Measurements from ENCODE around the gene GTPBP6. TPM values are rescaled to one million over a fixed set of nuclear protein-coding genes. Genes with fewer than 3 reads are reported as not detected.
A peak's percentile ranks its signal among the peaks of the same experiment; 100 is the strongest.

GTPBP6 gene
- total and polyA plus RNA-seq, 4 donors, result 34.7 to 62.6 (median 41.8) TPM

GRCh38 chrX:292900-293897 lies 25.4 kb downstream of the GTPBP6 start:
- no peaks in the 10 kb centered on the region for H3K4me1 ChIP-seq (ENCODE audit: control insufficient read depth in 1 of 2, insufficient read depth in 2 of 2, low read length in 2 of 2)
- intact Hi-C loops (cut with DNase I), result no loop called here
- DNase-seq (peak; percentile 42 to 55), ATAC-seq (ENCODE audit: low FRiP score) (no peak)
- no peaks in the 10 kb centered on the region for H3K36me3 ChIP-seq (ENCODE audit: control insufficient read depth in 1 of 2, insufficient read depth in 2 of 2, low read length in 1 of 2)
- WGBS, 2 donors, result 98% methylated on average over 47 of the region's 47 CpGs
- H3K27ac ChIP-seq (ENCODE audit: low read depth in 1 of 2, low read length in 2 of 2), result no peak overlapping the region
- H3K27me3 ChIP-seq (ENCODE audit: control insufficient read depth in 1 of 2, insufficient read depth in 2 of 2, low read length in 1 of 2), result no peaks in the 10 kb centered on the region
- no peak overlapping the region for H3K4me3 ChIP-seq (ENCODE audit: low read length in 2 of 2)
- no peaks in the 10 kb centered on the region for H3K9me3 ChIP-seq (ENCODE audit: control insufficient read depth, low read length)

DNA sequence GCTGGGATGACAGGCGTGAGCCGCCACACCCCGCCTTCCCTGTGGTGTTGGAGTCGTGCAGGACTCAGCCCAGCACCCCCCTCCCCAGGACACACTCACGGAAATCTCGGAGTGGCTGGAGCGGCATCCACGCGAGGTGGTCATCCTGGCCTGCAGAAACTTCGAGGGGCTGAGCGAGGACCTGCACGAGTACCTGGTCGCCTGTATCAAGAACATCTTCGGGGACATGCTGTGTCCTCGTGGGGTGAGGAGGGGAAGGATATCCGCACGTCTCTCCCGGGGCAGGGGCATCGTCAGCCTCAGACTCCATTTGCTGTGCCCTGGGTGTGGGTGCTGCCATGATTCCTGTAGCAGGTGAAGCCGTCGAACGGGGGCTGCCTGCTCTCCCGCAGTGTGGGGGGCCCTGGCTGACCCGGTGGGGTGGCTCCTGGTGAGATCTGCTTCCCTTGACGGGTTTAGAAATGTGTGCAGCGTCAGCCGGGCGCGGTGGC lies 27.1 kb downstream of the GTPBP6 start:
- ATAC-seq (ENCODE audit: low FRiP score) (no peak), DNase-seq (peak; percentile 44 to 67)
- Histone ChIP-seq H3K27me3 (ENCODE audit: control insufficient read depth in 1 of 2, insufficient read depth in 2 of 2, low read length in 1 of 2) (no peaks in the 10 kb centered on the region), H3K4me1 (ENCODE audit: control insufficient read depth in 1 of 2, insufficient read depth in 2 of 2, low read length in 2 of 2) (no peaks in the 10 kb centered on the region), H3K4me3 (ENCODE audit: low read length in 2 of 2) (no peak overlapping the region), H3K36me3 (ENCODE audit: control insufficient read depth in 1 of 2, insufficient read depth in 2 of 2, low read length in 1 of 2) (no peaks in the 10 kb centered on the region), H3K9me3 (ENCODE audit: control insufficient read depth, low read length) (no peaks in the 10 kb centered on the region), H3K27ac (ENCODE audit: low read depth in 1 of 2, low read length in 2 of 2) (no peak overlapping the region)
- whole genome bisulfite sequencing, 2 donors, result 97 to 98% methylated on average over 29 of the region's 29 CpGs
- intact Hi-C loops (cut with DNase I), result no loop called here

- Histone ChIP-seq H3K27me3 (ENCODE audit: control insufficient read depth in 1 of 2, insufficient read depth in 2 of 2, low read length in 1 of 2) (no peaks in the 10 kb centered on the region), H3K9me3 (ENCODE audit: control insufficient read depth, low read length) (no peaks in the 10 kb centered on the region), H3K4me3 (ENCODE audit: low read length in 2 of 2) (no peak overlapping the region), H3K4me1 (ENCODE audit: control insufficient read depth in 1 of 2, insufficient read depth in 2 of 2, low read length in 2 of 2) (no peaks in the 10 kb centered on the region), H3K36me3 (ENCODE audit: control insufficient read depth in 1 of 2, insufficient read depth in 2 of 2, low read length in 1 of 2) (no peaks in the 10 kb centered on the region), H3K27ac (ENCODE audit: low read depth in 1 of 2, low read length in 2 of 2) (no peak overlapping the region)
- intact Hi-C loops (cut with DNase I), result no loop called here
- WGBS, 2 donors, result 95 to 96% methylated on average over 41 to 42 of the region's 42 CpGs
- peak; percentile 24 to 67 for DNase-seq
- no peak for ATAC-seq (ENCODE audit: low FRiP score)
Measured at GRCh38 chrX:290476-291166, 28.0 kb downstream of the GTPBP6 start.

GRCh38 chrX:288561-288991 lies 30.0 kb downstream of the GTPBP6 start:
- H3K4me3 ChIP-seq (ENCODE audit: low read length in 2 of 2), result no peak overlapping the region
- no peak for ATAC-seq (ENCODE audit: low FRiP score)
- no peaks in the 10 kb centered on the region for H3K4me1 ChIP-seq (ENCODE audit: control insufficient read depth in 1 of 2, insufficient read depth in 2 of 2, low read length in 2 of 2)
- no peaks in the 10 kb centered on the region for H3K9me3 ChIP-seq (ENCODE audit: control insufficient read depth, low read length)
- WGBS, 2 donors, result 96 to 98% methylated on average over 25 of the region's 25 CpGs
- DNase-seq, result peak; percentile 26 to 74
- no peak overlapping the region for H3K27ac ChIP-seq (ENCODE audit: low read depth in 1 of 2, low read length in 2 of 2)
- no peaks in the 10 kb centered on the region for H3K27me3 ChIP-seq (ENCODE audit: control insufficient read depth in 1 of 2, insufficient read depth in 2 of 2, low read length in 1 of 2)
- intact Hi-C loops (cut with DNase I), result no loop called here
- H3K36me3 ChIP-seq (ENCODE audit: control insufficient read depth in 1 of 2, insufficient read depth in 2 of 2, low read length in 1 of 2), result no peaks in the 10 kb centered on the region

GRCh38 chrX:287670-288069 lies 30.9 kb downstream of the GTPBP6 start:
- DNase-seq, result no peak
- H3K4me3 ChIP-seq (ENCODE audit: low read length in 2 of 2), result no peak overlapping the region

GRCh38 chrX:285076-285677 lies 33.4 kb downstream of the GTPBP6 start:
- H3K36me3 ChIP-seq (ENCODE audit: control insufficient read depth in 1 of 2, insufficient read depth in 2 of 2, low read length in 1 of 2), result no peaks in the 10 kb centered on the region
- H3K4me3 ChIP-seq (ENCODE audit: low read length in 2 of 2), result no peak overlapping the region
- WGBS, 2 donors, result 92 to 93% methylated on average over 13 of the region's 13 CpGs
- no peaks in the 10 kb centered on the region for H3K27me3 ChIP-seq (ENCODE audit: control insufficient read depth in 1 of 2, insufficient read depth in 2 of 2, low read length in 1 of 2)
- no peaks in the 10 kb centered on the region for H3K9me3 ChIP-seq (ENCODE audit: control insufficient read depth, low read length)
- DNase-seq, result peak; percentile 9 to 35
- ATAC-seq (ENCODE audit: low FRiP score), result no peak
- intact Hi-C loops (cut with DNase I), result no loop called here
- H3K27ac ChIP-seq (ENCODE audit: low read depth in 1 of 2, low read length in 2 of 2), result no peak overlapping the region
- no peaks in the 10 kb centered on the region for H3K4me1 ChIP-seq (ENCODE audit: control insufficient read depth in 1 of 2, insufficient read depth in 2 of 2, low read length in 2 of 2)

More at GRCh38 chrX:287670-288069, 30.9 kb downstream of the GTPBP6 start:
- 75 to 79% methylated on average over 7 of the region's 7 CpGs for WGBS, 2 donors
- no peak for ATAC-seq (ENCODE audit: low FRiP score)
- intact Hi-C loops (cut with DNase I), result no loop called here
- Histone ChIP-seq H3K4me1 (ENCODE audit: control insufficient read depth in 1 of 2, insufficient read depth in 2 of 2, low read length in 2 of 2) (no peaks in the 10 kb centered on the region), H3K36me3 (ENCODE audit: control insufficient read depth in 1 of 2, insufficient read depth in 2 of 2, low read length in 1 of 2) (no peaks in the 10 kb centered on the region), H3K27ac (ENCODE audit: low read depth in 1 of 2, low read length in 2 of 2) (no peak overlapping the region), H3K27me3 (ENCODE audit: control insufficient read depth in 1 of 2, insufficient read depth in 2 of 2, low read length in 1 of 2) (no peaks in the 10 kb centered on the region), H3K9me3 (ENCODE audit: control insufficient read depth, low read length) (no peaks in the 10 kb centered on the region)

GRCh38 chrX:283115-283845 lies 35.3 kb downstream of the GTPBP6 start:
- H3K27ac ChIP-seq (ENCODE audit: low read depth in 1 of 2, low read length in 2 of 2), result no peak overlapping the region
- H3K27me3 ChIP-seq (ENCODE audit: control insufficient read depth in 1 of 2, insufficient read depth in 2 of 2, low read length in 1 of 2), result no peaks in the 10 kb centered on the region
- H3K4me3 ChIP-seq (ENCODE audit: low read length in 2 of 2), result peak overlapping the region; percentile 39 to 82
- DNase-seq (peak; percentile 93 to 94), ATAC-seq (ENCODE audit: low FRiP score) (peak; percentile 96)
- WGBS, 2 donors, result 1 to 2% methylated on average over 35 to 45 of the region's 45 CpGs
- H3K9me3 ChIP-seq (ENCODE audit: control insufficient read depth, low read length), result no peaks in the 10 kb centered on the region
- no peaks in the 10 kb centered on the region for H3K36me3 ChIP-seq (ENCODE audit: control insufficient read depth in 1 of 2, insufficient read depth in 2 of 2, low read length in 1 of 2)
- no peaks in the 10 kb centered on the region for H3K4me1 ChIP-seq (ENCODE audit: control insufficient read depth in 1 of 2, insufficient read depth in 2 of 2, low read length in 2 of 2)
- intact Hi-C loops (cut with DNase I), result loop anchor here in 1 of 2 donors (5.0 kb wide), 1 partner anchor 34 kb away; the partner anchor contains the start of gene GTPBP6
